A549 treated with RU486 at 1 μM for 4 hours (cell line): ENCODE measurements around the gene PRAC1. TPM values are rescaled to one million over a fixed set of nuclear protein-coding genes. Genes with fewer than 3 reads are reported as not detected.

Experiments used
- total RNA-seq: library from RNA; stranded (reverse); fragments of 200-300 nt; extraction: Qiagen RNA extraction; gene quantifications from 5 replicates; pipeline ENCODE4 v1.2.3, GENCODE V29; 2022; ENCODE audit warnings: low read depth

Gene PRAC1
- not detected in 5 replicates for total RNA-seq

GRCh38 chr17:48722201-48722907 lies at the start of gene PRAC1:
Gene PRAC1 (minus strand): TSS chr17:48722518. CDS start chr17:48722392, 126 bp downstream.

GRCh38 chr17:48728232-48729231 lies 6.2 kb upstream of the PRAC1 start, which contains the start of gene HOXB13:
Gene HOXB13 (minus strand): TSS chr17:48728750. CDS start chr17:48728593, 157 bp downstream.

DNA sequence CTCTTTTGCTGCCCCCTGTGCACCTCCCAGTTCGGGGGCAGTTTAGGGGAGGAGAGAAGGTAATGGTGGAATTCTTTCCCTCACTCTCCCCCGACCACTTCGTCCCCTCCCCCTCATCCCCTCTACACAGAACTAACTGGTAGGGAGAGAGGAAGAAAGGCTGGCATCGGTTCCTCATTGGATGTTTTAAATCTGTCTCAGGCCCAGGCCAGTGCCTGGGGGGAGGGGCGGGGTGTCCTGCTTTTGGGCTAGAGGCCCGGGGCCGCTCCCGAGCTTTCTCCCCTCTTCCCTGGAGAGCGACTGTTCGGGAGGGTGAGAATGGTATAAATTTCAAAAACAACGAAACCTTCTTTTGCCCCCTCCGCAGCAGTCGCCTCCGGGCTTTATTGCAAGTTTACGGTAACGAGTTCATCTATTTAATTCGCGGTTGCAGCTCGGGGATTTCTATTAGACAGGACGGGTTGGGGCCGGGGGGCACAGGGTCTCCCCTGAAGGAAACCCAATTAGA lies 651 bp upstream of the PRAC1 start, which contains the start of gene PRAC2:
TSS of gene PRAC2 (plus strand) at position 271 of the 508 bp plus-strand sequence. CDS start 1,226 bp downstream, outside the sequence.

Other genes with a start within 250 kb of the PRAC1 start
- gene HOXB1, start 191.5 kb downstream of the PRAC1 start, total RNA-seq, result not detected in 5 replicates
- 0.43 to 1.1 TPM (median 0.53 TPM) in 5 replicates for gene HOXB2, start 177.4 kb downstream of the PRAC1 start, total RNA-seq
- gene HOXB4, start 144.2 kb downstream of the PRAC1 start, total RNA-seq, result 0.09 to 0.15 TPM (median 0.12 TPM) in 3 of 5 replicates, not detected in the others
- gene HOXB3, start 132.3 kb downstream of the PRAC1 start, total RNA-seq, result 3.9 to 6.7 TPM (median 4.8 TPM) in 5 replicates
- 1.5 to 2.9 TPM (median 2.5 TPM) in 5 replicates for gene HOXB5, start 128.7 kb downstream of the PRAC1 start, total RNA-seq
- gene HOXB6, start 117.5 kb downstream of the PRAC1 start, total RNA-seq, result 4.0 to 6.9 TPM (median 5.4 TPM) in 5 replicates
- 31.1 to 41.0 TPM (median 33.2 TPM) in 5 replicates for gene HOXB7, start 111.5 kb downstream of the PRAC1 start, total RNA-seq
- gene HOXB8, start 107.2 kb downstream of the PRAC1 start, total RNA-seq, result 7.8 to 12.5 TPM (median 10.2 TPM) in 5 replicates
- 7.5 to 8.8 TPM (median 8.6 TPM) in 5 replicates for gene HOXB9, start 96.2 kb downstream of the PRAC1 start, total RNA-seq
- not detected in 5 replicates for gene PRAC2, start 667 bp upstream of the PRAC1 start, total RNA-seq
- gene HOXB13, start 6.2 kb upstream of the PRAC1 start, total RNA-seq, result 1.6 to 2.4 TPM (median 2.2 TPM) in 5 replicates
- gene TTLL6, start 94.7 kb upstream of the PRAC1 start, total RNA-seq, result 0.48 to 0.97 TPM (median 0.71 TPM) in 5 replicates
- 65.4 to 93.9 TPM (median 72.0 TPM) in 5 replicates for gene CALCOCO2, start 108.5 kb upstream of the PRAC1 start, total RNA-seq
- gene ATP5MC1, start 170.3 kb upstream of the PRAC1 start, total RNA-seq, result 489 to 693 TPM (median 562 TPM) in 5 replicates
- gene UBE2Z, start 185.9 kb upstream of the PRAC1 start, total RNA-seq, result 117 to 129 TPM (median 124 TPM) in 5 replicates
- 274 to 350 TPM (median 305 TPM) in 5 replicates for gene SNF8, start 222.3 kb upstream of the PRAC1 start, total RNA-seq
- gene GIP, start 246.1 kb upstream of the PRAC1 start, total RNA-seq, result 3.7 to 4.9 TPM (median 4.4 TPM) in 5 replicates